Retina (tissue), 1 donor: ENCODE measurements around the gene MAGI2.

Source experiments
- DNase-seq: peaks from one replicate; pipeline ENCODE4 v3.0.0-alpha.2; 2016

MAGI2 gene

GRCh38 chr7:78441737-78442136, 1011.7 kb downstream of the MAGI2 start:
- no peak for DNase-seq

GRCh38 chr7:78438433-78438832, 1015.0 kb downstream of the MAGI2 start:
- no peak for DNase-seq

GRCh38 chr7:78437118-78437517, 1016.3 kb downstream of the MAGI2 start:
- no peak for DNase-seq

- DNase-seq = no peak
Measured at GRCh38 chr7:78435355-78435754, 1018.1 kb downstream of the MAGI2 start.

- DNase-seq = no peak
Measured at GRCh38 chr7:78434281-78434680, 1019.2 kb downstream of the MAGI2 start.

- no peak for DNase-seq
Measured at GRCh38 chr7:78433421-78433820, 1020.0 kb downstream of the MAGI2 start.

- DNase-seq = no peak
Measured at GRCh38 chr7:78429878-78430277, 1023.6 kb downstream of the MAGI2 start.

- DNase-seq = no peak
Measured at GRCh38 chr7:78427209-78427608, 1026.3 kb downstream of the MAGI2 start.

GRCh38 chr7:78420001-78420400, 1033.5 kb downstream of the MAGI2 start:
- DNase-seq = no peak

- DNase-seq = no peak
Measured at GRCh38 chr7:78417180-78417853, 1036.2 kb downstream of the MAGI2 start.

GRCh38 chr7:78413568-78413967, 1039.9 kb downstream of the MAGI2 start:
- DNase-seq = no peak

- DNase-seq = no peak
Measured at GRCh38 chr7:78412216-78412858, 1041.1 kb downstream of the MAGI2 start.

GRCh38 chr7:78407031-78407430, 1046.4 kb downstream of the MAGI2 start:
- DNase-seq = no peak

- no peak for DNase-seq
Measured at GRCh38 chr7:78406531-78406930, 1046.9 kb downstream of the MAGI2 start.

- DNase-seq = no peak
Measured at GRCh38 chr7:78402096-78402495, 1051.4 kb downstream of the MAGI2 start.

GRCh38 chr7:78400038-78400437, 1053.4 kb downstream of the MAGI2 start:
- no peak for DNase-seq

- no peak for DNase-seq
Measured at GRCh38 chr7:78399033-78399769, 1054.3 kb downstream of the MAGI2 start.

GRCh38 chr7:78398576-78398975, 1054.9 kb downstream of the MAGI2 start:
- no peak for DNase-seq

- DNase-seq = no peak
Measured at GRCh38 chr7:78398081-78398480, 1055.4 kb downstream of the MAGI2 start.

- no peak for DNase-seq
Measured at GRCh38 chr7:78396210-78396609, 1057.3 kb downstream of the MAGI2 start.

GRCh38 chr7:78395298-78396036, 1058.0 kb downstream of the MAGI2 start:
- DNase-seq = no peak

- DNase-seq = no peak
Measured at GRCh38 chr7:78389022-78389421, 1064.4 kb downstream of the MAGI2 start.

GRCh38 chr7:78386520-78386919, 1066.9 kb downstream of the MAGI2 start:
- no peak for DNase-seq
